Measurements from ENCODE around the gene TOX4. TPM values are rescaled to one million over a fixed set of nuclear protein-coding genes. Genes with fewer than 3 reads are reported as not detected.
A peak's percentile ranks its signal among the peaks of the same experiment; 100 is the strongest.

TOX4 gene
- total RNA-seq, 1 experiment from 2014 or later = 77.4 TPM

GRCh38 chr14:21537090-21537424, 60.1 kb downstream of the TOX4 start:
- no TSS peak for BruUV-seq (replicated peaks)
- TF ChIP-seq CTCF (IDR thresholded peaks at IDR 0.05; ENCODE audit: unreplicated experiment) = no peak
- Mint-ChIP-seq H3K36me3 (ENCODE audit: insufficient read depth, unreplicated experiment) (no peaks in the 10 kb centered on the region), H3K27ac (ENCODE audit: unreplicated experiment) (no peak overlapping the region), H3K4me1 (ENCODE audit: low read depth, unreplicated experiment) (peaks cover 14% of the 10 kb centered on the region), H3K27me3 (ENCODE audit: unreplicated experiment) (peaks cover 75% of the 10 kb centered on the region), H3K4me3 (ENCODE audit: low read depth, unreplicated experiment) (peak overlapping the region; percentile 12), H3K9me3 (ENCODE audit: low read depth, unreplicated experiment) (no peaks in the 10 kb centered on the region)
- DNase-seq = no peak
- intact Hi-C loops (cut with micrococcal nuclease; ENCODE audit: unreplicated experiment) = no loop called here
- CTCF ChIA-PET = no interaction called here

- no peak overlapping the region for H3K27ac Mint-ChIP-seq (ENCODE audit: unreplicated experiment)
- no peak overlapping the region for H3K4me3 Mint-ChIP-seq (ENCODE audit: low read depth, unreplicated experiment)
- intact Hi-C loops (cut with micrococcal nuclease; ENCODE audit: unreplicated experiment) = no loop called here
- no peak for TF ChIP-seq CTCF (IDR thresholded peaks at IDR 0.05; ENCODE audit: unreplicated experiment)
- H3K36me3 Mint-ChIP-seq (ENCODE audit: insufficient read depth, unreplicated experiment) = no peaks in the 10 kb centered on the region
- DNase-seq = no peak
- H3K27me3 Mint-ChIP-seq (ENCODE audit: unreplicated experiment) = peaks cover 57% of the 10 kb centered on the region
- no TSS peak for BruUV-seq (replicated peaks)
- H3K4me1 Mint-ChIP-seq (ENCODE audit: low read depth, unreplicated experiment) = peaks cover 26% of the 10 kb centered on the region
- no peaks in the 10 kb centered on the region for H3K9me3 Mint-ChIP-seq (ENCODE audit: low read depth, unreplicated experiment)
- CTCF ChIA-PET = no interaction called here
These were observed 62.4 kb downstream of the TOX4 start for GRCh38 chr14:21539189-21539940.

GRCh38 chr14:21541413-21542074, 64.5 kb downstream of the TOX4 start:
- Mint-ChIP-seq H3K4me1 (ENCODE audit: low read depth, unreplicated experiment) (peaks cover 21% of the 10 kb centered on the region), H3K36me3 (ENCODE audit: insufficient read depth, unreplicated experiment) (no peaks in the 10 kb centered on the region), H3K4me3 (ENCODE audit: low read depth, unreplicated experiment) (no peak overlapping the region), H3K27me3 (ENCODE audit: unreplicated experiment) (peaks cover 35% of the 10 kb centered on the region), H3K27ac (ENCODE audit: unreplicated experiment) (no peak overlapping the region), H3K9me3 (ENCODE audit: low read depth, unreplicated experiment) (no peaks in the 10 kb centered on the region)
- CTCF ChIA-PET = no interaction called here
- BruUV-seq (replicated peaks) = no TSS peak
- TF ChIP-seq CTCF (IDR thresholded peaks at IDR 0.05; ENCODE audit: unreplicated experiment) = no peak
- intact Hi-C loops (cut with micrococcal nuclease; ENCODE audit: unreplicated experiment) = no loop called here
- DNase-seq = no peak

- Mint-ChIP-seq H3K9me3 (ENCODE audit: low read depth, unreplicated experiment) (no peaks in the 10 kb centered on the region), H3K36me3 (ENCODE audit: insufficient read depth, unreplicated experiment) (no peaks in the 10 kb centered on the region), H3K4me1 (ENCODE audit: low read depth, unreplicated experiment) (peaks cover 12% of the 10 kb centered on the region), H3K27me3 (ENCODE audit: unreplicated experiment) (peaks cover 15% of the 10 kb centered on the region), H3K4me3 (ENCODE audit: low read depth, unreplicated experiment) (no peak overlapping the region), H3K27ac (ENCODE audit: unreplicated experiment) (no peak overlapping the region)
- TF ChIP-seq CTCF (IDR thresholded peaks at IDR 0.05; ENCODE audit: unreplicated experiment) = no peak
- CTCF ChIA-PET = no interaction called here
- intact Hi-C loops (cut with micrococcal nuclease; ENCODE audit: unreplicated experiment) = no loop called here
- DNase-seq = no peak
- BruUV-seq (replicated peaks) = no TSS peak
These were observed 66.5 kb downstream of the TOX4 start for GRCh38 chr14:21543521-21543960.

Data from Calu3 (cell line).